Osteocyte (in vitro differentiated cells): ENCODE results near the gene USP34. TPM values are rescaled to one million over a fixed set of nuclear protein-coding genes. Genes with fewer than 3 reads are reported as not detected.

Experiments
- DNase-seq: peaks from one replicate; pipeline ENCODE4 v3.0.0; 2021; ENCODE audit warnings: mixed read lengths; ENCODE audit not compliant: unreplicated experiment; ENCODE audit errors: extremely low spot score
- H3K27ac Mint-ChIP-seq: one replicate; pipeline ENCODE4 v1.8.0; 2021; ENCODE audit warnings: mild to moderate bottlenecking, mixed read lengths; ENCODE audit not compliant: unreplicated experiment
- H3K27me3 Mint-ChIP-seq: one replicate; pipeline ENCODE4 v1.8.0; 2021; ENCODE audit warnings: mixed read lengths; ENCODE audit not compliant: unreplicated experiment
- H3K36me3 Mint-ChIP-seq: one replicate; pipeline ENCODE4 v1.8.0; 2021; ENCODE audit warnings: mixed read lengths; ENCODE audit not compliant: unreplicated experiment
- H3K4me1 Mint-ChIP-seq: one replicate; pipeline ENCODE4 v1.8.0; 2021; ENCODE audit warnings: mixed read lengths; ENCODE audit not compliant: unreplicated experiment
- H3K4me3 Mint-ChIP-seq: one replicate; pipeline ENCODE4 v1.8.0; 2021; ENCODE audit warnings: mild to moderate bottlenecking, moderate library complexity, mixed read lengths; ENCODE audit not compliant: unreplicated experiment
- H3K9me3 Mint-ChIP-seq: one replicate; pipeline ENCODE4 v1.8.0; 2021; ENCODE audit warnings: mixed read lengths; ENCODE audit not compliant: unreplicated experiment
- CTCF ChIP-seq: fragments of 200-600 bp; sonication (generic); IDR thresholded peaks from 2 replicates; pipeline ENCODE4 v1.5.0; 2021; ENCODE audit warnings: antibody characterized with exemption, mild to moderate bottlenecking, moderate library complexity
- total RNA-seq: library from RNA; stranded (reverse); gene quantifications from 2 replicates; pipeline ENCODE4 v1.2.1, GENCODE V29; 2021

USP34 gene
- total RNA-seq, 1 donor from 2014 or later: 111 TPM

GRCh38 chr2:61176755-61177726, 293.8 kb downstream of the USP34 start:
- H3K4me3 Mint-ChIP-seq: peak overlapping the region; percentile 89
- DNase-seq: peak; percentile 99
- H3K27ac Mint-ChIP-seq: peak overlapping the region; percentile 95
- TF ChIP-seq CTCF: no peak
- no peaks in the 10 kb centered on the region for H3K27me3 Mint-ChIP-seq
- peaks cover 2% of the 10 kb centered on the region for H3K36me3 Mint-ChIP-seq
- no peaks in the 10 kb centered on the region for H3K9me3 Mint-ChIP-seq
- peaks cover 50% of the 10 kb centered on the region for H3K4me1 Mint-ChIP-seq

GRCh38 chr2:61175036-61175435, 295.9 kb downstream of the USP34 start:
- DNase-seq: no peak
- Mint-ChIP-seq H3K9me3 (no peaks in the 10 kb centered on the region), H3K27ac (no peak overlapping the region), H3K4me1 (peaks cover 30% of the 10 kb centered on the region), H3K36me3 (peaks cover 2% of the 10 kb centered on the region), H3K27me3 (no peaks in the 10 kb centered on the region), H3K4me3 (no peak overlapping the region)
- TF ChIP-seq CTCF: no peak

GRCh38 chr2:61173116-61173515, 297.8 kb downstream of the USP34 start:
- no peak for DNase-seq
- no peak for TF ChIP-seq CTCF
- no peaks in the 10 kb centered on the region for H3K9me3 Mint-ChIP-seq
- H3K4me1 Mint-ChIP-seq: peaks cover 11% of the 10 kb centered on the region
- H3K4me3 Mint-ChIP-seq: no peak overlapping the region
- H3K36me3 Mint-ChIP-seq: peaks cover 2% of the 10 kb centered on the region
- H3K27me3 Mint-ChIP-seq: no peaks in the 10 kb centered on the region
- H3K27ac Mint-ChIP-seq: no peak overlapping the region

GRCh38 chr2:61172671-61173070, 298.2 kb downstream of the USP34 start:
- H3K27ac Mint-ChIP-seq: no peak overlapping the region
- H3K4me1 Mint-ChIP-seq: peaks cover 9% of the 10 kb centered on the region
- H3K9me3 Mint-ChIP-seq: no peaks in the 10 kb centered on the region
- no peak overlapping the region for H3K4me3 Mint-ChIP-seq
- no peak for DNase-seq
- no peaks in the 10 kb centered on the region for H3K27me3 Mint-ChIP-seq
- H3K36me3 Mint-ChIP-seq: peaks cover 2% of the 10 kb centered on the region
- no peak for TF ChIP-seq CTCF

- TF ChIP-seq CTCF: no peak
- no peak overlapping the region for H3K4me3 Mint-ChIP-seq
- no peak overlapping the region for H3K27ac Mint-ChIP-seq
- no peaks in the 10 kb centered on the region for H3K4me1 Mint-ChIP-seq
- no peaks in the 10 kb centered on the region for H3K9me3 Mint-ChIP-seq
- H3K27me3 Mint-ChIP-seq: no peaks in the 10 kb centered on the region
- no peak for DNase-seq
- H3K36me3 Mint-ChIP-seq: peaks cover 28% of the 10 kb centered on the region
Measured at GRCh38 chr2:61167579-61167978, 303.3 kb downstream of the USP34 start.
